ENCODE results near the gene WAS. TPM values are rescaled to one million over a fixed set of nuclear protein-coding genes. Genes with fewer than 3 reads are reported as not detected.

WAS gene
- total RNA-seq, 1 donor from 2014 or later = 11.5 TPM

DNA sequence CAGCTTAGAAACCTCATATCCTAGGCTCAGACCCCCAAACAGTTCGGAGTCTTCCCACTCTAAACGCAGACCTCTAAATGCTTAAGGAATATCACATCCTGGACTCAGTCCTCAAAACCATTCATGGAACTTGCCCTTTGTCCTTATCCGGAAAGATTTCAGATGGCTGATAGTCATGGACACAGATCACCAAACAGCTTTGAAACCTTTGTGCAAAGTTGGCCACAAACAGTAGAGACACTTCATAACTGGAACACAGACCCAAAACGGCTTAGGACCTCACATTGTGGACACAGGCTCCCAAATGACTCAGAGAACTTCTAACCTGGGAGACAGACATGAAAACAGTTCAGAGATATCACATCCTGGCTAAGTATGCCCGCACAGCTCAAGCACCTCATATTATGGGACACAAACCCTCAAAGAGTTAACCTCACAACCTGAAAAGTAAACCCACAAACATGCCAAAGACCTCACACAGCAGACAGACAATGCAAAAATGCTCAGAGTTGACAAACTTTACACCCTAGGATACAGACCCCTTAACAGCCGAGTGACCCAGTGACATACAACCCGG, 28.4 kb downstream of the WAS start:
- DNase-seq (ENCODE audit: low spot score) = no peak

DNA sequence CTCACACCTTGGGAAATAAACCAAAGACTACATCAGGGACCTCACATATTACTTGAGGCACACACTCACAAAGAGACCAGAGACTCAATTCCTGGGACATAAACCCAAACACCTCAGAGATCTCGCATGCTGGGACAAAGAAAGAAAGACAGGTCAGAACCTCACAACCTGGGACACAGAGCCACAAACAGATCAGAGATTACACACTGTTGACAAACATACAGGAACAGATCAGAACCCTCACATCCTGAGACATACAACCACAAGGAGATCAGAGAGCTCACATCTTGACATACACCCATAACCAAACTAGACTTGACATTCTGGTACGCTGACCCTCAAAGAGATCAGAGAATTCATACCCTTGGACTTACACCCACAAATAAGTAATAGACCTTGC, 30.2 kb downstream of the WAS start:
- no peak for DNase-seq (ENCODE audit: low spot score)

DNA sequence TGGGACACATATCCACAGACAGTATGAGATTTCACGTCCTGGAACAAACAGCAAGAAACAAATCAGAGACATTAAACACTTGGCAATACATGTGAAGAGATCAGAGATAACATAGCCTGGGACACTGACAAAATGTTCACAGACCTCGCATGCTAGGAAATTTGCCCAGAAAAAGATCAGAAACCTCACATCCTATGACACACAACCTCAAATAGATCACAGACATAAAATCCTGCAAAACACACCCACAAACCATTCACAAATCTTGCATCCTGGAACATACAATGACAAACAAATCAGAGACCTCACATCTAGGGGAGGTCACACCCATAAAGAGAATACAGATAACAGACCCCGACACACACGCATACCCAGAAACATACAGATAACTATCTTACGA, 31.0 kb downstream of the WAS start:
- no peak for DNase-seq (ENCODE audit: low spot score)

DNA sequence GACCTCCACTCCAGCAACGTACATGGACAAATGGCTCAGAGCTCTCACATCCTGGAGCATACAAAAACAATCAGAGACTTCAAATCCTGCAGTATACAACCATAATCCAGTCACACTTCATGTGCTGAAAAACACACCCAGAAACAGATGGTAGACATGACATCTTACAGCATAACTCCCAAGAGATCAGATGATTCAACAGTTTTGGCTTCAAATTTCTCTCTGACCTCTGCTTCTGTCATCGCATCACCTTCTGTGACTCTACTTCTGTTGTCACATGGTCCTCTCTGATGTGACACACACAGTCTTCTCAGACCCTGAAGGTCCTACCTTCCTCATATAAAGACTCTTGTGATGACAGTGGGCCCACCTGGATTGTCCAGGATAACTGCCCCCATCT, 31.5 kb downstream of the WAS start:
- DNase-seq (ENCODE audit: low spot score) = no peak

DNA sequence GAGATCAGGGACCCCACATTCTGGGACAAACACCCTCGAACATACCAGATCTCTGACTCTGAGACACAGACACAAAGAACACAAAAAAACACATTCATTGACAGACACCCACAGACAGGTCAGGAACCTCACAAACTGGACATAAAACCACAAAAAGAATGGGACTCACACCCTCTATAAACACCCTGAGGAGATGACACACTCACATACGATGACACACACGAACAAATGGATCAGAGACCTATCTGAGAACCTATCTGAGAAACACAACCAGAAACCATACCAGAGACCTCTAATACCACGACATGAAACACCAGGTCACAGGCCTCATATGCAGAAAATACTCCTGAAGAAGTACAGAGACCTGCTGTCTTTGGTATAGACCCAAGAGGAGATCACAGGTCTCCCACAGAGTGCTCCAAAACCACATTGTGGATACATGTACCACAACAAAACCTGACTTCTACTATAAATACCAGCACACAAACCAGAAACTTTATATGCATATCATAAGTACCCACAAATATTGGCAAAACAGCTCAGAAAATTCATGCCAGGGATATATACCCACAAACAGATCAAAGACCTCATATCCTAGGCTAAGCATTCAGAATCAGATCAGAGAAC, 32.4 kb downstream of the WAS start:
- no peak for DNase-seq (ENCODE audit: low spot score)

DNA sequence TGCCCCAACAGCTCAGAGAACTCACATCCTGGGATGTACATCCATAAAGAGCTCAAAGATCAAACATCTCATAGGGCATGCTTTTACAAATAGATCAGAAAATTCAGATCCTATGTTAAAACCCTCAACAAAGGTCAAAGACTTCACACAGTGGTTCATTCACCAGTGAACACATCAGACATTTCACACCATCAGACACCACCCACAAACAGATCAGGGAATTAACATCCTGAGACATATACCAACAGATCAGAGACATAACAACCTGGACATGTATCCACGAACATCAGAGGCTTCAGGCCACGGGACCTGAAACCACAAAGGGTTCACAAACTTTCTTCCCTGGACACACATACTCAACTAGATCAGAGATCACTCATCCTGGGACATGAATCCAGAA, 36.4 kb downstream of the WAS start:
- DNase-seq (ENCODE audit: low spot score) = no peak

DNA sequence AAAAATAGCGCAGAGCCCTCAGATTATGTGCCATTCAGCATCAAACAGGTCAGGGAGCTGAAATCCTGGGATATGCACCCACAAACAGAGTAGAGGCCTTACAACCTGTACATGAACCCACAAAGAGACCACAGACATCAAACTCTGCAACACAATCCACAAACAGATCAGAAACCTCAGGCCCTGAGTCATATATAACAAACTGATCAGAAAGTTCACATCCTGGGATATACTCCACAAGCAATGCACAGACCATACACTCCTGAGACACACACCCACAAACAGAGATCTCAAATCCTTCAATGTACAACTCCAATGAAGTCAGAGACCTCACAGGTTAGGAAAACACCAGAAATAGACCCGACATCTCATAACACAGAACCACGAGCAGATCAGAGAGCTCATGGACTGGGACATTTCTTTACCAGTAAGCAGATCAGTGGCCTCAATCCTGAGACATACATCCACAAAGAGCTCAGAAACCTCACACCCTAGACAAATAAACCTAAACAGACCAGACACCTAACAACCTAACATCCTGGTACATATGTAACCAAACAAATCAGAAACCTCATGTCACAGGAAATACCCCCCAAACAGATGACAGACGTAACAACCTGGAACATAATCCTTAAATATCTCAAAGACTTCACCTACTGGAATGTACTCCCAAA, 37.1 kb downstream of the WAS start:
- DNase-seq (ENCODE audit: low spot score) = no peak

DNA sequence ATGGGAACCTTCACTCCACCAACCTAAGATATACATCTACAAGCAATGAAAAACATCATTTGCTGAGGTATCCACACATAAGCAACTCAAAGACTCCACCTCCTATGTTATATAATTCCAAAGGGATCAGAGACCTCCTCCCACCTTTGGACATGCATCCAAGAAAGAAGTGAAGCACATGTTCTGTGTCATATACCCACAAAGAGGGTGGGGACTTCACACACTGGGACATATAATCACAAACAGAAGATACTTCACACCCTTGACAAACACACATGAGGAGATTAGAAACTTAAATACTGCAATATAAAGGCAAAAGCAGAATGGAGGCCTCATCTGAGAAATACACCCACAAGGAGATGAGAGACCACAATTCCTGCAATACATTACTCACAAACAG, 38.3 kb downstream of the WAS start:
- no peak for DNase-seq (ENCODE audit: low spot score)

DNA sequence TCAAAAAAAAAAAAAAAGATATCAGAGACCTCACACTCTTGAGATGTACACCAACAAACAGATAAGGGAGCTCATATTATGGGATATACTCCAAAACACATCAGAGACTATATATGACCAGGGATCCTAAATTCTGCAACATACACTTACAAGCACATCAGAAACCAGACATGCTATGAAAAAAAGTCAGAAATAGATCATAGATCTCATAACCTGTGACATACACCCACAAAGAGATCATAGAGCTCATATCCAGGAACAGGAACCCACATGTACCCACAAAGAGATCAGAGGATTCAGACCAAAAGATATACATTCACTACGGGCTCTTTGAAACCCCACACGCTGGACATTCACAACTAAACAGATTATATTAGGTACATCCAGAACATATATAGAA, 43.0 kb downstream of the WAS start:
- no peak for DNase-seq (ENCODE audit: low spot score)

DNA sequence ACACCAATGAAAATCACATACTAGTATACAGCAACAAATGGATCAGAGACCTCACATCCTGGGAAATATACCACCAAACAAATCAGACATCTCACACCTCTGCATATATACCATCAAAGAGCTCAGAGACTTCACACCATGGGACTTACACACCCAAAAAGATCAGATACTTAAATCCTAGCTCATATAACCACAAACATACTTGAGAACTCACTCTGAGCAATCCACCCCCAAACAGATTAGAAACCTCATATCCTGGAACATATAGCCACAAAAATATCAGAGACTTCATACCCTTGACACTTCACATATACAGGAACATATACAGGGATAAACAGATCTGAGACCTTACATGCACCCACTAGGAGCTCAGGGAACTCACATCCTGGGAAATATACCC, 45.1 kb downstream of the WAS start:
- DNase-seq (ENCODE audit: low spot score) = no peak

DNA sequence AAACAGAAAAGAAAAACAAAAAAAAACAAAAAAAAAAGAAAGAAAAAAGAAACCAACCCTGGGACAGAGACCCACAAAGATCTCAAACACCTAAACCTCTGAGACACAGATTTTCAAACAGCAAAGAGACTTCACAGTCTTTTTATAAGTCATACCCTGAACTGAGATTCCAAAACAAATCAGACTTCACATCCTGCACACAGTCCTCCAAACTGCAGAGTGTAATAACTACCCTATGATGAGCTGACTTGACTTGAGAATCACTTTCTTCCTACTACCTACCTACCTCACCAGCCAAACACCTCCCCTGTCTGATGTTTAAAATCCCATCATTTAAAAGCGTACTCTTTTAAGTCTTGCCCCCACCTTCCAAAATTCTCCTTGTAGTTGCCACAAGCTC, 52.7 kb downstream of the WAS start:
- DNase-seq (ENCODE audit: low spot score) = no peak

DNA sequence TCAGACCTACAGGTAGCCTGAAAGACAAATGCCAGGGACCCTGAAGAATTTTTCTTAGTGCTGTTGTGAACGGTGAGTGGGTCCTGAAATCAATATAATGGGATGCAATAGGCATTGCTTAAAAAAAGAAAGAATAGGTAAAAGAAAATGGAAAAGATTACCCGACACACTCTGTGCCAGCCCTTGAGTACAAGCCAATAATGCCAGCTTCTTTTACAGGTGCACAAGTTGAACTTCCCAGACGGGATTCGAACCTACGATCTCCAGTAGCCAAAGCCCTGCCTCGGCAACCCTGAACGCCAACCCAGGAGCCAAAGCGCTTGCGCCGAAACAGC, 53.2 kb downstream of the WAS start:
- DNase-seq (ENCODE audit: low spot score) = no peak

DNA sequence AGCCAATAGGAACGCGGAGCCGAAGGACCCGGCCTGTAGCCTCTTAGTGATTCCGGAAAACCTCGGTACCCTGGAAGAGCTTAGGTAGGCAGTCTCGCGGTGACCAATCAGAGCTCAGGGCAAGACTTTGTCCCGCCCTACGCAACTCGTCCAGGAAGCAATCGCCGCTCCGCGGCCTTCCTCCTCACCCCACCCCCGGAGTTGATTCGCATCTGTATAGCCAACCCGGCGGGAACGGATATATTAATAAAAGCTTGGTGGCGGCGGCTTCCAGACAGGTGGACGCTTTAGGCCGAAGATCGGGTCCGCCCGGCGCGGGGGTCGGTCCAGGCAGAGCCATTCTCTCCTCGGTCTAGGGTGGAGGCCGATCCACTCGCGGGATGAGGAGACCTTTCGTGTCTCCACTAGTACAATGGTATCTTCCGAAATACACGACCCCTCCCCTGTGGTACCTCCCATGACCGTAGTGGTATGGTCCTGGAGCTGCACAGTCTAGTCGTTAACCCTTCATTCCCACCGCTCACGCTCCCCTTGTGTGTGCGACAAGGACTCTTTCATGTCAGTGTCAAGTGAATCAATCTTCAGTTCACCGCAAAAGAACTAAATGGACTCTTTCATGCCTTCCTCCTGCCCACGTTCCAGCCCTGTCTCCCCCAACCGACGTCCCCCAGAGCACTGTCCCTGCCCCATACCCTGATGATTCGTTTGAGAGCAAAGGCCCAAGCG, 53.8 kb downstream of the WAS start:
- DNase-seq (ENCODE audit: low spot score) = peak; percentile 94

DNA sequence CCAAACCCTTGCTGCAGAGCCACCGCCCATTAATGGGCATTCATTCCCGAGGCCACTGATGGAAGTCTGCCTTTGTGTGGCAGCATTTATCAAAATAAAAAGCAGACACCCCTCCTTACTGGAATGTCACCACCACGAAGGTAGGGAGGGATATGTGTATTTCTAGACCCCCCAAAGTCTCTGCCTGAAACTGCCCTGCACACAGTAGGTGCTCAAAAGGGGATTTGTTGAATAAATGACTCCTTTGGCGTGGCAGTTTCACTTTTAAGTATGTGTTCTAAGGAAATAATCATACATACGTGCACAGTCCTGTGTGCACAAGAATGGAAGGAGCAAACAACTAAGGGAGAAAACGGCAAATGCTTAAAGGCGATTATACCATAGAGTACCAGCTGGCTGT, 54.3 kb downstream of the WAS start:
- no peak for DNase-seq (ENCODE audit: low spot score)

Other genes with a start within 250 kb of the WAS start
- gene SLC38A5, start 213.5 kb upstream of the WAS start, total RNA-seq = 3.8 TPM
- gene FTSJ1, start 207.6 kb upstream of the WAS start, total RNA-seq = 24.6 TPM
- 11.8 TPM for gene PORCN, start 174.8 kb upstream of the WAS start, total RNA-seq
- gene EBP, start 162.0 kb upstream of the WAS start, total RNA-seq = 127 TPM
- gene TBC1D25, start 144.1 kb upstream of the WAS start, total RNA-seq = 17.8 TPM
- gene RBM3, start 109.3 kb upstream of the WAS start, total RNA-seq = 46.0 TPM
- 156 TPM for gene WDR13, start 86.3 kb upstream of the WAS start, total RNA-seq
- 4.5 TPM for gene SUV39H1, start 12.9 kb downstream of the WAS start, total RNA-seq
- 4.8 TPM for gene GLOD5, start 77.9 kb downstream of the WAS start, total RNA-seq
- gene GATA1, start 102.8 kb downstream of the WAS start, total RNA-seq = 0.98 TPM
- gene HDAC6, start 118.3 kb downstream of the WAS start, total RNA-seq = 108 TPM
- gene ERAS, start 142.7 kb downstream of the WAS start, total RNA-seq = not detected
- 21.3 TPM for gene PCSK1N, start 151.8 kb downstream of the WAS start, total RNA-seq
- 55.3 TPM for gene TIMM17B, start 214.0 kb downstream of the WAS start, total RNA-seq
- 77.5 TPM for gene PQBP1, start 214.1 kb downstream of the WAS start, total RNA-seq
- 50.4 TPM for gene SLC35A2, start 227.8 kb downstream of the WAS start, total RNA-seq
- 11.5 TPM for gene PIM2, start 235.2 kb downstream of the WAS start, total RNA-seq